ENCODE measurements around the gene DDA1.

The DDA1 gene

GRCh38 chr19:17346109-17346671 is 36.8 kb downstream of the DDA1 start:
- peaks cover 17% of the 10 kb centered on the region for H3K27me3 ChIP-seq (replicated peaks; ENCODE audit: insufficient read depth, low read length)
- H3K79me2 ChIP-seq (ENCODE audit: low read length), result no peaks in the 10 kb centered on the region
- H3K9me2 ChIP-seq (replicated peaks; ENCODE audit: insufficient read depth, low read length), result no peaks in the 10 kb centered on the region
- peak overlapping the region; percentile 34; the same call in 1 of the 2 replicates for H3K4me2 ChIP-seq (ENCODE audit: low read depth, low read length)
- no peak overlapping the region for H3K27ac ChIP-seq (ENCODE audit: low read length)
- no peaks in the 10 kb centered on the region for H3K36me3 ChIP-seq (replicated peaks; ENCODE audit: insufficient read depth, low read length)
- TF ChIP-seq, protein P1, sequence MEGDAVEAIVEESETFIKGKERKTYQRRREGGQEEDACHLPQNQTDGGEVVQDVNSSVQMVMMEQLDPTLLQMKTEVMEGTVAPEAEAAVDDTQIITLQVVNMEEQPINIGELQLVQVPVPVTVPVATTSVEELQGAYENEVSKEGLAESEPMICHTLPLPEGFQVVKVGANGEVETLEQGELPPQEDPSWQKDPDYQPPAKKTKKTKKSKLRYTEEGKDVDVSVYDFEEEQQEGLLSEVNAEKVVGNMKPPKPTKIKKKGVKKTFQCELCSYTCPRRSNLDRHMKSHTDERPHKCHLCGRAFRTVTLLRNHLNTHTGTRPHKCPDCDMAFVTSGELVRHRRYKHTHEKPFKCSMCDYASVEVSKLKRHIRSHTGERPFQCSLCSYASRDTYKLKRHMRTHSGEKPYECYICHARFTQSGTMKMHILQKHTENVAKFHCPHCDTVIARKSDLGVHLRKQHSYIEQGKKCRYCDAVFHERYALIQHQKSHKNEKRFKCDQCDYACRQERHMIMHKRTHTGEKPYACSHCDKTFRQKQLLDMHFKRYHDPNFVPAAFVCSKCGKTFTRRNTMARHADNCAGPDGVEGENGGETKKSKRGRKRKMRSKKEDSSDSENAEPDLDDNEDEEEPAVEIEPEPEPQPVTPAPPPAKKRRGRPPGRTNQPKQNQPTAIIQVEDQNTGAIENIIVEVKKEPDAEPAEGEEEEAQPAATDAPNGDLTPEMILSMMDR (IDR thresholded peaks at IDR 0.05; ENCODE audit: low read length), result peak; percentile 83
- TF ChIP-seq EZH2 (optimal IDR thresholded peaks at IDR 0.05; ENCODE audit: low read depth, low read length) (no peak), EZH2phosphoT487 (IDR thresholded peaks at IDR 0.05; ENCODE audit: low read length) (no peak)
- H3K4me1 ChIP-seq (ENCODE audit: low read length), result no peaks in the 10 kb centered on the region
- peak; percentile 69 for DNase-seq
- no peak overlapping the region for H3K9ac ChIP-seq (ENCODE audit: low read length)
- no peak overlapping the region for H3K4me3 ChIP-seq (ENCODE audit: low read length)
- H4K20me1 ChIP-seq (ENCODE audit: insufficient read depth, low read length), result no peaks in the 10 kb centered on the region
- H3F3A ChIP-seq (ENCODE audit: insufficient read depth, low read length), result no peaks in the 10 kb centered on the region
- H3K9me3 ChIP-seq (replicated peaks; ENCODE audit: insufficient read depth, low read length), result no peaks in the 10 kb centered on the region
- H2AFZ ChIP-seq (ENCODE audit: low read length), result peak overlapping the region; percentile 14; the same call in 1 of the 2 replicates

GRCh38 chr19:17347361-17347760 is 38.0 kb downstream of the DDA1 start:
- Histone ChIP-seq H4K20me1 (ENCODE audit: insufficient read depth, low read length) (no peaks in the 10 kb centered on the region), H2AFZ (ENCODE audit: low read length) (no peak overlapping the region), H3K4me1 (ENCODE audit: low read length) (no peaks in the 10 kb centered on the region), H3K27ac (ENCODE audit: low read length) (no peak overlapping the region), H3K4me3 (ENCODE audit: low read length) (no peak overlapping the region), H3K9me3 (replicated peaks; ENCODE audit: insufficient read depth, low read length) (no peaks in the 10 kb centered on the region), H3K36me3 (replicated peaks; ENCODE audit: insufficient read depth, low read length) (no peaks in the 10 kb centered on the region), H3K79me2 (ENCODE audit: low read length) (no peaks in the 10 kb centered on the region), H3F3A (ENCODE audit: insufficient read depth, low read length) (no peaks in the 10 kb centered on the region), H3K9me2 (replicated peaks; ENCODE audit: insufficient read depth, low read length) (no peaks in the 10 kb centered on the region), H3K9ac (ENCODE audit: low read length) (no peak overlapping the region), H3K27me3 (replicated peaks; ENCODE audit: insufficient read depth, low read length) (peaks cover 24% of the 10 kb centered on the region), H3K4me2 (ENCODE audit: low read depth, low read length) (no peak overlapping the region)
- TF ChIP-seq EZH2phosphoT487 (IDR thresholded peaks at IDR 0.05; ENCODE audit: low read length) (no peak), EZH2 (optimal IDR thresholded peaks at IDR 0.05; ENCODE audit: low read depth, low read length) (no peak)
- TF ChIP-seq, protein P1 (IDR thresholded peaks at IDR 0.05; ENCODE audit: low read length), result no peak
- DNase-seq, result no peak

GRCh38 chr19:17347877-17348276 is 38.5 kb downstream of the DDA1 start:
- Histone ChIP-seq H3K4me1 (ENCODE audit: low read length) (no peaks in the 10 kb centered on the region), H3K4me3 (ENCODE audit: low read length) (no peak overlapping the region), H3K9me3 (replicated peaks; ENCODE audit: insufficient read depth, low read length) (no peaks in the 10 kb centered on the region), H3K27me3 (replicated peaks; ENCODE audit: insufficient read depth, low read length) (peaks cover 24% of the 10 kb centered on the region), H3K9ac (ENCODE audit: low read length) (no peak overlapping the region), H2AFZ (ENCODE audit: low read length) (no peak overlapping the region), H3K79me2 (ENCODE audit: low read length) (no peaks in the 10 kb centered on the region), H3K27ac (ENCODE audit: low read length) (no peak overlapping the region), H3K9me2 (replicated peaks; ENCODE audit: insufficient read depth, low read length) (no peaks in the 10 kb centered on the region), H3F3A (ENCODE audit: insufficient read depth, low read length) (no peaks in the 10 kb centered on the region), H3K36me3 (replicated peaks; ENCODE audit: insufficient read depth, low read length) (no peaks in the 10 kb centered on the region), H4K20me1 (ENCODE audit: insufficient read depth, low read length) (no peaks in the 10 kb centered on the region), H3K4me2 (ENCODE audit: low read depth, low read length) (no peak overlapping the region)
- TF ChIP-seq EZH2 (optimal IDR thresholded peaks at IDR 0.05; ENCODE audit: low read depth, low read length), result no peak
- TF ChIP-seq EZH2phosphoT487 (IDR thresholded peaks at IDR 0.05; ENCODE audit: low read length), result no peak
- TF ChIP-seq, protein P1 (IDR thresholded peaks at IDR 0.05; ENCODE audit: low read length), result no peak
- no peak for DNase-seq
